ENCODE results near the gene OR5AU1. TPM values are rescaled to one million over a fixed set of nuclear protein-coding genes. Genes with fewer than 3 reads are reported as not detected.

The OR5AU1 gene
- total RNA-seq, 2 experiments from 2014 or later, result 0.07 TPM; not detected in 1

- intact Hi-C loops (cut with micrococcal nuclease), result no loop called here
- H3K27ac Mint-ChIP-seq, result no peak overlapping the region
- H3K4me1 Mint-ChIP-seq (ENCODE audit: low read depth), result peaks cover 2% of the 10 kb centered on the region
- ATAC-seq, result peak; percentile 15
- peaks cover 14% of the 10 kb centered on the region for H3K36me3 Mint-ChIP-seq (ENCODE audit: low read depth)
- ChIA-PET POLR2A (interaction anchor here (2.0 kb wide), 1 partner anchor 8 kb away, joined by 8 read pairs; no protein-coding TSS in a partner anchor), CTCF (no interaction called here)
- no peak for TF ChIP-seq CTCF (IDR thresholded peaks at IDR 0.05)
- no peaks in the 10 kb centered on the region for H3K9me3 Mint-ChIP-seq
- no peaks in the 10 kb centered on the region for H3K27me3 Mint-ChIP-seq
- no peak overlapping the region for H3K4me3 Mint-ChIP-seq
- no peak for DNase-seq
These were observed 44.0 kb upstream of the OR5AU1 start for GRCh38 chr14:21199611-21200560.

- ChIA-PET POLR2A (interaction anchor here (0.8 to 1.7 kb wide), 3 partner anchors 9 to 18 kb away, joined by 3 to 4 read pairs (median 3); no protein-coding TSS in a partner anchor), CTCF (interaction anchor here (1.0 kb wide), 1 partner anchor 34 kb away, joined by 4 read pairs; no protein-coding TSS in a partner anchor)
- Mint-ChIP-seq H3K27ac (no peak overlapping the region), H3K4me1 (ENCODE audit: low read depth) (peaks cover 2% of the 10 kb centered on the region), H3K36me3 (ENCODE audit: low read depth) (no peaks in the 10 kb centered on the region), H3K9me3 (no peaks in the 10 kb centered on the region), H3K4me3 (no peak overlapping the region), H3K27me3 (no peaks in the 10 kb centered on the region)
- ATAC-seq, result no peak
- DNase-seq, result no peak
- no peak for TF ChIP-seq CTCF (IDR thresholded peaks at IDR 0.05)
- intact Hi-C loops (cut with micrococcal nuclease), result no loop called here
These were observed 41.7 kb upstream of the OR5AU1 start for GRCh38 chr14:21197418-21198205.

- no peaks in the 10 kb centered on the region for H3K36me3 Mint-ChIP-seq (ENCODE audit: low read depth)
- ATAC-seq, result no peak
- H3K27ac Mint-ChIP-seq, result no peak overlapping the region
- H3K4me1 Mint-ChIP-seq (ENCODE audit: low read depth), result peaks cover 3% of the 10 kb centered on the region
- intact Hi-C loops (cut with micrococcal nuclease), result no loop called here
- ChIA-PET CTCF (no interaction called here), POLR2A (interaction anchor here (0.6 kb wide), 1 partner anchor 187 kb away, joined by 3 read pairs; no protein-coding TSS in a partner anchor)
- no peaks in the 10 kb centered on the region for H3K9me3 Mint-ChIP-seq
- H3K27me3 Mint-ChIP-seq, result no peaks in the 10 kb centered on the region
- H3K4me3 Mint-ChIP-seq, result no peak overlapping the region
- TF ChIP-seq CTCF (IDR thresholded peaks at IDR 0.05), result peak; percentile 37
- DNase-seq, result no peak
These were observed 38.7 kb upstream of the OR5AU1 start for GRCh38 chr14:21194597-21194996.

GRCh38 chr14:21192875-21193535 lies 37.1 kb upstream of the OR5AU1 start:
- no peak for ATAC-seq

More at GRCh38 chr14:21192875-21193535, 37.1 kb upstream of the OR5AU1 start:
- intact Hi-C loops (cut with micrococcal nuclease), result no loop called here
- Mint-ChIP-seq H3K36me3 (ENCODE audit: low read depth) (no peaks in the 10 kb centered on the region), H3K4me3 (no peak overlapping the region), H3K9me3 (no peaks in the 10 kb centered on the region), H3K27ac (no peak overlapping the region), H3K27me3 (no peaks in the 10 kb centered on the region), H3K4me1 (ENCODE audit: low read depth) (peaks cover 3% of the 10 kb centered on the region)
- ChIA-PET POLR2A (interaction anchor here (1.1 to 2.1 kb wide), 3 partner anchors 8 to 13 kb away, joined by 4 to 8 read pairs (median 8); no protein-coding TSS in a partner anchor), CTCF (interaction anchor here (1.3 to 1.6 kb wide), 3 partner anchors 57 to 178 kb away, joined by 3 to 5 read pairs (median 4); no protein-coding TSS in a partner anchor)
- no peak for TF ChIP-seq CTCF (IDR thresholded peaks at IDR 0.05)
- no peak for DNase-seq

Data from activated CD8-positive, alpha-beta T cell treated with anti-CD3 and anti-CD28 coated beads for 36 hours (primary cell).